HG03196 (cell line): Measurements from ENCODE around the gene AFAP1L2.

ENCODE experiments used
- ATAC-seq: cut with Tn5 transposase; IDR thresholded peaks from one replicate; pipeline ENCODE4 v1.9.1; 2021; ENCODE audit not compliant: unreplicated experiment

The AFAP1L2 gene

DNA sequence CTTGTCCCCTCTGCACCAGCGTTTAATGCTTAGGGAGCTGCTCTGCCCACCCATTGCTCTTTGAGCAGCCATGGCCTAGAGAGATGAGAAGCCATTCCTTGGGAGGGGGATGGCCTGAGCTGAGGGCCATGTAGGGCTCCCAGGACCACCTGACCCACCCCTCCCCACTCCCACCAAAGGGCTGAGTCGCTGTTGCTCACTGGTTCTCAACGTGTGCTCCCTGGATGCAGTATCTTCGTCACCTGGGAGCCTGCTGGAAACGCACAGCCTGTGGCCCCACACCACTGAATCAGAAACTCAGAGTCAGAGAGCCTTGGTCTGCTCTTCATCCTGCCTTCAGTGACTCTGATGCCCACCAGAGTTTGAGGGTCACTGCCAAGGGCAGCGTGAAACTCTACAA, 128.2 kb downstream of the AFAP1L2 start:
- ATAC-seq = no peak

DNA sequence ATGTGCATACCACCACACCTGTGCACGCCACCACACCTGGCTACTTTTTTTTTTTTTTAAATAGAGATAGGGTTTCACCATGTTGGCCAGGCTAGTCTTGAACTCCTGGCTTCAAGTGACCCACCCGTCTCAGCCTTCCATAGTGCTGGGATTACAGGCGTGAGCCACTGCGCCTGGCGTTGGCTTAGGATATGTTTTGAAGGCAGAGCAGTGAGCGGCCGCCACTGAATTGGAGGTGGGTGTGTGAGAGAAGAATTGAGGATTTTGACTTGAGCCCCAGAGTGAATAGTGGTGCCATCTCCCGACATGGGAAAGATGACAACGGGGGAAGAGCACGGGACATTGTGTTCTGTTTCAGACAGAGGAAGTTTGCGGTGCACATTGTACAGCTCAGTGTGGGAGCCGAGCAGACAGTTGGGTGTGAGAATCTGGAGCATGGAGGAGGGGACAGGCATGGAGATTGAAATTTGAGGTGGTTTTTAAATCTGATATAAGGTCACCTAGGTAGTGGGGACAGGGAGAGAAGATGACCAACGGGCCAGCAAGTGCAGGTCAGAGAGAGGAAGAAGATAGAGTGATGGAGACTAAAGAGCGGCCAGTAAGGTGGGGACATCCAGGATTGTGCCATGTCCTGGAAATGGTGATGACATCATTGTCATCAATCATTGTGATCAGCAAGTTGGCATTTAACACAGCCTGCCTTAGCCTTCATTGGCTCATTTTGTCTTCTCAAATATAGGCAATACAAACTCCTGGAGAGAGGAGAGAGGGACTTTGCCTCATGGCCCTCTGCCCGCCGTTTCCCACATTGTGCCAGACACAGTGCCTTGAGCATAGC, 129.5 kb downstream of the AFAP1L2 start:
- no peak for ATAC-seq

- ATAC-seq = no peak
Observed at GRCh38 chr10:114273910-114274309, 130.4 kb downstream of the AFAP1L2 start.

DNA sequence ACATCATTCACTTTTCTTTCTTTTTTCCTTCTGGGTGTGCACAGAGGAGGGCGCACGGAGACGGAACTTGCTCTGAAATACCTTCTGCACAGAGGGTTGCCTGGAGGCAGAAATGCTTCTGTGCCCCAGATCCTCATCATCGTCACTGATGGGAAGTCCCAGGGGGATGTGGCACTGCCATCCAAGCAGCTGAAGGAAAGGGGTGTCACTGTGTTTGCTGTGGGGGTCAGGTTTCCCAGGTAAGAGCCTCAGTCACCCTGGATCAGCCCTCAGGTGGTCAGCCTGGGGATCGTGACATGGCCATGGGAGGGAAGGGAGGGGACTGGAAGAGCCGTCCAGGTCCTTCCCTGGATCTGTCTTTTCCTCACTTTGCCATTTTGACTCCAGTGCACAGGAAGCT, 131.6 kb downstream of the AFAP1L2 start:
- no peak for ATAC-seq

GRCh38 chr10:114271779-114272167, 132.5 kb downstream of the AFAP1L2 start:
- ATAC-seq = no peak

GRCh38 chr10:114271075-114271778, 133.1 kb downstream of the AFAP1L2 start:
- ATAC-seq = no peak

GRCh38 chr10:114266521-114266920, 137.8 kb downstream of the AFAP1L2 start:
- ATAC-seq = no peak

- ATAC-seq = no peak
Observed at GRCh38 chr10:114265392-114266053, 138.8 kb downstream of the AFAP1L2 start.

- ATAC-seq = no peak
Observed at GRCh38 chr10:114262496-114262895, 141.8 kb downstream of the AFAP1L2 start.

- ATAC-seq = no peak
Observed at GRCh38 chr10:114261076-114261475, 143.2 kb downstream of the AFAP1L2 start.

DNA sequence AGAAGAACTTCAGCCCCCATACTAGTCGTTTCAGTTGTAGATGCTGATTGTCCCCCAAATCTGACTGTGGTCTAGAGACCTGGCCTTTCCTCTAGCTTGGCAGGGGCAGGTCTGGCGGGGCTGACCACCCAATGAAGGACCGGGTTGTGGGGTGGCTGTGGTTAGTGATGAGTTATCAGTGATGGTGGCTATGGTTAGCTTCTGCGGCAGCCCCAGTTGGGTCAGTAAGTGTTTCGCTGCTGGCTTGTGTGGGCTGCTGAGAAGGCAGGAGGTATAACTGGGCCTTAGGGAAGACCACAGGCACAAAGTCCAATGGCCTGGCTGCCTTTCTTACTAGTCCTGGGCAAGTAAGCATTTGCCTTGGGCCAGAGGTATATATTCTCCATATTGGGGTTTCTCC, 143.9 kb downstream of the AFAP1L2 start:
- ATAC-seq = no peak

DNA sequence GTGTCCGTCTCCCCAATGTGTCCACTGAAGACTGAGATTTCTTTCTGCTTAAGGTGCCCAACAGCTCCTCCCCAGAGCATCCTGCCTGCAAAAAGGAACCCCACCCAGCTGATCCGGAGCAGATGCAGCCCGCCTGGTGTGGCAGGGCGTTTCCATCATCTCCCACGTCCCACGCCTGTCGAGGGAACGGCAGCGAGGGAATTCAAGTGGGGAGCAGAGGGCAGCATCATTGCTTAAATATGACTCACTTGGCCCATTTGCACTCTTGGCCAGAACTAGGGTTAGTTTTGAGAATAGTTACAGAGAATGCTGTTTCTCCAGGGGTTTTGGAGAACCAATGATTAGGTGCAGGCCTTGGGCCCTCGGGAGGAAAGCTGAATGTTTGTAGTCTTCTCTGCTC, 144.5 kb downstream of the AFAP1L2 start:
- no peak for ATAC-seq

DNA sequence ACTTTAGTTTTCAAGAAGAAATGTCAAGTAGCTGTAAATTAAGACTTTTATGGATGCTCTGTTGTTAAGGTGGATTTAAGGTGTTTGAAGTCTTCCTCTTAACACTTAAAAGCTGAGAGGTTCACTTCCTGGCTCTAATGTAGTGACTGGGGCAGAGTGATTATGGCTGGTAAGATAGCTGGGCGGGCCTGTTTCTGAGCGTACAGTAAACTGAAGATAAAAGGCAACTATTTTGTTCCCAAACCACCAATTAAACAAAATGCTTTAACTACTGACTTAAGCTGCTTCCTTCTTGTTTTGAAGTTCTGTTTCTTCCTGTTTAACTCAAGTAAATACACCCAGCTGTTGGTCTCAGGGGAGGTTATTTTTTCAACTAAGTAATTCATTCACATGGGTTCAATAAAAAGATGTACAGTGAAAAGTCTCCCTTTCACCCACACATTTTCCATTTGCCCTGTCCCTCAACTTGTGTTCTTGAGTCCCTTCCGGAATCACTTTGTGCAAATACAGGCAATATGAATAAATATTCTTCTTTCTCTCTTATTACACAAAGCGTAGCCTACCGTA, 145.9 kb downstream of the AFAP1L2 start:
- ATAC-seq = no peak

GRCh38 chr10:114257498-114257897, 146.8 kb downstream of the AFAP1L2 start:
- no peak for ATAC-seq

DNA sequence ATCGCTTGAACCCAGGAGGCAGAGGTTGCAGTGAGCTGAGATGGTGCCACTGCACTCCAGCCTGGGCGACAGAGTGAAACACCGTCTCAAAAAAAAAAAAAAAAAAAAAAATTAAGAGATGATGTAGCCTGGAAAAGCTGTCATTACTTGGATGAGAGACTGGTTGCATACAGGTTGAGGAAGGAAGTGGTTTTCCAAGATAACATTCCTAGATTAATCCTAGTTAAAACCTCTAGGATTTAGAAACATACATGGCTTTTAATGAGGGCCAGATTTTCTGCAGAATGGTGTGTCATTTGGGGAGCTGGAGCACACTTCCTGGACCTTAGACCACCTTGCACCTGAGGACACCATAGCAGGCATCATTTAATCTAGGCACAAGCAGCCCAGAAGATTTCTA, 147.5 kb downstream of the AFAP1L2 start:
- ATAC-seq = no peak

- ATAC-seq = no peak
Observed at GRCh38 chr10:114256008-114256765, 148.1 kb downstream of the AFAP1L2 start.

DNA sequence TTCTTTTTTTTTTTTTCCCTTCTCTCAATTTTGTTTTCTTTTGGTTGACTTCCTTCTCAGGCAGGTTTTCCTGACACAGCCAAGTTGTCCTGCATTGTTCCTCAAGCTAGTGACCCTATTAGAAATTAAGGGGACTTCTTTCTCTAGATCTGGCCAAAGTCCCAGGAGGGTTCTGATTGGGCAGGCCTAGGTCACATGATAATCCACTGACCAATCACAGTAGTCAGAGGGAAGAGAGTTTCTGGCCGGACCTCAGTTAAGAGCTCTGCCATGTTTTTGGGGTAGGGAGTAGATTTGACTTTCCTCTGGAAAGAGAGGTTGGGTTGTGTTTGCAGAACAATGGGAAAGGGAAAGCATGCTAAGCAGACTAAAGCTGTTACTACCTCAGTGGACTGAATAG, 149.1 kb downstream of the AFAP1L2 start:
- ATAC-seq = no peak

- ATAC-seq = no peak
Observed at GRCh38 chr10:114252883-114253282, 151.4 kb downstream of the AFAP1L2 start.

- no peak for ATAC-seq
Observed at GRCh38 chr10:114252092-114252491, 152.2 kb downstream of the AFAP1L2 start.

DNA sequence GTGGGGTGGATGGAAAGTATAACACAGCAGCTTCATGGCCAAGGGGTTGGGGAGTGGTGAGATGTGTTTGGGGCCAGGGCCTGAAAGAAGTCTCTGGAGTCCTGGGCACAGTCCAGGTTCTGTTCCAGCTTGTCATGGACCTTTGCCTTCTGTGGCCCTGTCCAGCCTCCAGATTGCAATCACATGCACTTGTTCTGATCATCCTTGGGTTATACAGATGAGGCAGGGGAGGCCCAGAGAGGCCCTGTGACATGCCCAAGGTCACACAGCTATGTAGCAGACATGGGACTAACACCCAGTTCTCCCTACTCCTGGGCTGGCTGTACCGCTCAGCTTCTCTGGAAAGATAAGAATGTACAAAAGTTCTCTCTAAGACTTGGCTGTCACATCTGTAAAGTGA, 153.6 kb downstream of the AFAP1L2 start:
- ATAC-seq = no peak

- no peak for ATAC-seq
Observed at GRCh38 chr10:114250236-114250635, 154.1 kb downstream of the AFAP1L2 start.
